H9 (cell line): ENCODE data around the gene DPYD. TPM values are rescaled to one million over a fixed set of nuclear protein-coding genes. Genes with fewer than 3 reads are reported as not detected.

Source experiments
- DNase-seq: peaks from one replicate; pipeline ENCODE4 v3.0.0-alpha.2; 2017
- H2AFZ ChIP-seq: one replicate; pipeline ENCODE4 v1.6.1; 2013; ENCODE audit warnings: mild to moderate bottlenecking, low read length, control low read depth, moderate library complexity
- H2AK5ac ChIP-seq: 2 replicates; pipeline ENCODE4 v1.6.1; 2013; ENCODE audit warnings: low read length, control low read depth, mixed read lengths; ENCODE audit not compliant: insufficient read length
- H2BK120ac ChIP-seq: one replicate; pipeline ENCODE4 v1.6.1; 2013; ENCODE audit warnings: low read depth, mild to moderate bottlenecking, low read length, control low read depth, inconsistent platforms; ENCODE audit not compliant: poor library complexity, severe bottlenecking
- H2BK12ac ChIP-seq: 2 replicates; pipeline ENCODE4 v1.6.1; 2013; ENCODE audit warnings: low read length, control low read depth, mixed read lengths, low read depth; ENCODE audit not compliant: insufficient read length
- H2BK15ac ChIP-seq: 2 replicates; pipeline ENCODE4 v1.6.1; 2013; ENCODE audit warnings: low read depth, low read length, control low read depth
- H2BK20ac ChIP-seq: one replicate; pipeline ENCODE4 v1.6.1; 2013; ENCODE audit warnings: low read depth, mild to moderate bottlenecking, low read length, control low read depth, inconsistent platforms; ENCODE audit not compliant: poor library complexity, severe bottlenecking
- H2BK5ac ChIP-seq: 2 replicates; pipeline ENCODE4 v1.6.1; 2013; ENCODE audit warnings: low read length, control low read depth, mixed read lengths; ENCODE audit not compliant: insufficient read length
- H3K14ac ChIP-seq: 2 replicates; pipeline ENCODE4 v1.6.1; 2013; ENCODE audit warnings: low read length, control low read depth; ENCODE audit not compliant: insufficient read depth
- H3K18ac ChIP-seq: 2 replicates; pipeline ENCODE4 v1.6.1; 2013; ENCODE audit warnings: low read depth, mild to moderate bottlenecking, mixed read lengths, low read length, control low read depth; ENCODE audit not compliant: insufficient read length
- H3K23ac ChIP-seq: 2 replicates; pipeline ENCODE4 v1.6.1; 2013; ENCODE audit warnings: low read length, control low read depth, mixed read lengths, low read depth; ENCODE audit not compliant: insufficient read length
- H3K23me2 ChIP-seq: 2 replicates; pipeline ENCODE4 v1.6.1; 2013; ENCODE audit warnings: low read depth, mild to moderate bottlenecking, mixed read lengths, low read length, control low read depth; ENCODE audit not compliant: insufficient read length, poor library complexity, severe bottlenecking
- H3K27ac ChIP-seq: 2 replicates; pipeline ENCODE4 v1.5.1; 2013; ENCODE audit warnings: low read length, control low read depth, mixed read lengths, low read depth; ENCODE audit not compliant: insufficient read length
- H3K27me3 ChIP-seq: 2 replicates; pipeline ENCODE4 v1.6.1; 2013; ENCODE audit warnings: low read length, control low read depth, inconsistent platforms; ENCODE audit not compliant: insufficient read depth
- H3K4ac ChIP-seq: 2 replicates; pipeline ENCODE4 v1.6.1; 2013; ENCODE audit warnings: low read depth, mild to moderate bottlenecking, control low read depth, inconsistent platforms, low read length, moderate library complexity
- H3K4me1 ChIP-seq: 2 replicates; pipeline ENCODE4 v1.6.1; 2013; ENCODE audit warnings: low read length, control low read depth, inconsistent platforms; ENCODE audit not compliant: insufficient read depth
- H3K4me2 ChIP-seq: 2 replicates; pipeline ENCODE4 v1.6.1; 2013; ENCODE audit warnings: low read length, control low read depth, mixed read lengths; ENCODE audit not compliant: insufficient read length, insufficient read depth
- H3K56ac ChIP-seq: 2 replicates; pipeline ENCODE4 v1.6.1; 2013; ENCODE audit warnings: low read depth, mild to moderate bottlenecking, mixed read lengths, low read length, control low read depth; ENCODE audit not compliant: insufficient read length
- H3K79me1 ChIP-seq: 2 replicates; pipeline ENCODE4 v1.6.1; 2013; ENCODE audit warnings: low read depth, mild to moderate bottlenecking, moderate library complexity, low read length, control low read depth, inconsistent platforms; ENCODE audit not compliant: insufficient read depth, poor library complexity, severe bottlenecking
- H3K79me2 ChIP-seq: 2 replicates; pipeline ENCODE4 v1.6.1; 2013; ENCODE audit warnings: low read length, control low read depth, inconsistent platforms; ENCODE audit not compliant: insufficient read depth
- H3K9ac ChIP-seq: 2 replicates; pipeline ENCODE4 v1.6.1; 2013; ENCODE audit warnings: low read length, control low read depth, mixed read lengths; ENCODE audit not compliant: insufficient read length; ENCODE audit errors: extremely low read depth
- H3K9me3 ChIP-seq: one replicate; pipeline ENCODE4 v1.6.1; 2013; ENCODE audit warnings: low read depth, low read length, inconsistent platforms; ENCODE audit not compliant: control insufficient read depth
- H3T11ph ChIP-seq: one replicate; pipeline ENCODE4 v1.6.1; 2013; ENCODE audit warnings: mild to moderate bottlenecking, low read length, control low read depth, inconsistent platforms
- H4K20me1 ChIP-seq: one replicate; pipeline ENCODE4 v1.6.1; 2013; ENCODE audit not compliant: control insufficient read depth, insufficient read length, insufficient read depth
- H4K5ac ChIP-seq: 2 replicates; pipeline ENCODE4 v1.6.1; 2013; ENCODE audit warnings: low read depth, mild to moderate bottlenecking, mixed read lengths, low read length, control low read depth; ENCODE audit not compliant: insufficient read length
- H4K8ac ChIP-seq: replicated peaks from 2 replicates; pipeline ENCODE4 v1.6.1; 2013; ENCODE audit warnings: low read length, control low read depth, mixed read lengths, low read depth; ENCODE audit not compliant: insufficient read length
- H4K91ac ChIP-seq: 2 replicates; pipeline ENCODE4 v1.6.1; 2013; ENCODE audit warnings: low read depth, mild to moderate bottlenecking, moderate library complexity, mixed read lengths, low read length, control low read depth; ENCODE audit not compliant: insufficient read length
- H3K27ac Mint-ChIP-seq, 3 experiments: 2 replicates in 2 of 3; 3 replicates in 1 of 3; pipeline ENCODE4 v1.8.0; 2020 to 2021; ENCODE audit warnings: mixed read lengths in 3 of 3, mild to moderate bottlenecking in 1 of 3, moderate library complexity in 1 of 3
- H3K27me3 Mint-ChIP-seq: 2 replicates; pipeline ENCODE4 v1.8.0; 2021; ENCODE audit warnings: low read depth, mild to moderate bottlenecking, moderate library complexity, mixed read lengths
- H3K36me3 Mint-ChIP-seq, 3 experiments: 2 replicates in 2 of 3; 3 replicates in 1 of 3; pipeline ENCODE4 v1.8.0; 2020 to 2021; ENCODE audit warnings: low read depth in 3 of 3, mixed read lengths in 3 of 3; ENCODE audit not compliant: insufficient read depth in 1 of 3
- H3K4me1 Mint-ChIP-seq, 2 experiments: 2 replicates each; pipeline ENCODE4 v1.8.0; 2020; ENCODE audit warnings: mixed read lengths in 2 of 2
- H3K4me3 Mint-ChIP-seq, 2 experiments: 2 replicates in 1 of 2; 3 replicates in 1 of 2; pipeline ENCODE4 v1.8.0; 2020 to 2021; ENCODE audit warnings: mild to moderate bottlenecking in 2 of 2, mixed read lengths in 2 of 2, moderate library complexity in 1 of 2
- H3K9me3 Mint-ChIP-seq, 2 experiments: 2 replicates in 1 of 2; 3 replicates in 1 of 2; pipeline ENCODE4 v1.8.0; 2020; ENCODE audit warnings: mild to moderate bottlenecking in 2 of 2, mixed read lengths in 2 of 2, moderate library complexity in 1 of 2
- CTCF ChIP-seq: fragments of 200-600 bp; sonication (generic); conservative IDR thresholded peaks from 3 replicates; pipeline ENCODE4 v1.8.0; 2021; ENCODE audit warnings: antibody characterized with exemption, mild to moderate bottlenecking
- WGBS: extraction: QIAGEN DNeasy Blood & Tissue Kit; methylation state at CpG from one replicate; pipeline ENCODE4 v1.1.7; 2013; ENCODE audit warnings: missing lambda C conversion rate, low lambda C conversion rate, mixed read lengths; ENCODE audit not compliant: insufficient read length; ENCODE audit errors: extremely low coverage; 5-methylcytosine and 5-hydroxymethylcytosine counted together
- total RNA-seq: library from RNA; stranded (reverse); gene quantifications from 2 replicates; pipeline ENCODE4 v1.2.1, GENCODE V29; 2021

The DPYD gene
- total RNA-seq, 1 experiment from 2014 or later: 0.37 TPM

GRCh38 chr1:97243973-97244560, 676.8 kb downstream of the DPYD start:
- Histone ChIP-seq H2BK20ac (no peak overlapping the region), H3K4ac (no peak overlapping the region), H2AFZ (no peak overlapping the region), H2BK12ac (no peak overlapping the region), H4K20me1 (no peaks in the 10 kb centered on the region), H2BK5ac (no peak overlapping the region), H3K27ac (no peak overlapping the region), H3K79me2 (no peaks in the 10 kb centered on the region), H3K4me1 (no peaks in the 10 kb centered on the region), H3K18ac (no peak overlapping the region), H3K23ac (no peak overlapping the region), H4K8ac (no peak overlapping the region), H2BK120ac (no peak overlapping the region), H3K9ac (no peak overlapping the region), H2AK5ac (no peak overlapping the region), H3K4me2 (no peak overlapping the region), H4K5ac (no peak overlapping the region), H3K27me3 (no peaks in the 10 kb centered on the region), H3T11ph (no peak overlapping the region), H3K23me2 (no peaks in the 10 kb centered on the region), H3K56ac (no peak overlapping the region), H3K9me3 (no peaks in the 10 kb centered on the region), H2BK15ac (no peak overlapping the region), H3K79me1 (no peaks in the 10 kb centered on the region), H4K91ac (no peak overlapping the region), H3K14ac (no peak overlapping the region)
- Mint-ChIP-seq H3K4me3 (no peak overlapping the region), H3K27ac (no peak overlapping the region), H3K4me1 (no peaks in the 10 kb centered on the region), H3K27me3 (no peaks in the 10 kb centered on the region), H3K9me3 (peaks cover 4 to 7% of the 10 kb centered on the region in 2 experiments; a peak in 3 of 5 replicates), H3K36me3 (peaks cover 0 to 4% (median 3%) of the 10 kb centered on the region in 3 experiments; a peak in 2 of 7 replicates)
- TF ChIP-seq CTCF: peak; percentile 66
- no peak for DNase-seq
- no CpG with 5 or more reads among the region's 2 CpGs for WGBS
